HL-60/S4 (cell line): ENCODE measurements around the gene PFN3.

ENCODE experiments used
- in situ Hi-C: fragments of 300-500 bp; cut with MboI; formaldehyde crosslinking; loops from 2 replicates; pipeline ENCODE4 v1.14.3; 2022; ENCODE audit warnings: low sequenced_read_pairs

The PFN3 gene

DNA sequence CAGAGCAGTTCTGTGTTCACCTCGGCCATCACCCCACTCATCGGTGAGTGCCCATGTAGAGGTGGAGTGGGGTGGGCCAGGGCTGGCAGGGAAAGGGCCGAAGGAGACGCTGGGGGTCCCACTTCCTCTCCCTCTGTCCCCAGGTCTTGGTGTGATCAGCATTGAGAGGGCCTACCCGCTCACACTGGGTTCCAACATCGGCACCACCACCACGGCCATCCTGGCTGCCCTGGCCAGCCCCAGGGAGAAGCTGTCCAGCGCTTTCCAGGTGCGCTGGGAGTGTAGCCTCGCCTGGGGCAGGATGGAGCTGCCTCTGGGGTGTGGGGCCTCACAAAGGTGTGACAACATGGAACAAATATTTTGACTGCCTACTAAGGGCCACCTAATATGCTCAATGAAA lies 3.7 kb downstream of the PFN3 start:
- in situ Hi-C loops = loop anchor here (25.0 kb wide), 1 partner anchor 665 kb away; no protein-coding TSS in a partner anchor

DNA sequence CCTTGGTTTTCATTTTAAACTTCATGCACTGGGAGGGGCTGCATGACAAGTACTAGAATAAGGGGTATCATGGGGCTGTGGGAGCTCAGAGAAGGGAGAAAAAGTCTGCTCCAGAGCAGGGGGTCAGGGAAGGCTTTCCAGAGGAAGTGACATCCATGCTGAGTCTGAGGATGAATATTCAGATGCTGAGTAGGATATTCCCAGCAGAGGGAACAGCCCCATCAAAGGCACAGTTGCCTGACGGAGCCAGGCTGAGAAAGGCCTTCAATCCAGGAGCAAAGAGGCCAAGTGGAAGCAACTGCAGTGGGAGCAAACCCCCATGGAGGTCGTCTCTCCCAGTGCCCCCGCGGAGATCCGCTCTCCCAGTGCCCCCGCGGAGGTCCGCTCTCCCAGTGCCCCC lies 4.4 kb downstream of the PFN3 start:
- in situ Hi-C loops = loop anchor here (25.0 kb wide), 1 partner anchor 666 kb away; no protein-coding TSS in a partner anchor

DNA sequence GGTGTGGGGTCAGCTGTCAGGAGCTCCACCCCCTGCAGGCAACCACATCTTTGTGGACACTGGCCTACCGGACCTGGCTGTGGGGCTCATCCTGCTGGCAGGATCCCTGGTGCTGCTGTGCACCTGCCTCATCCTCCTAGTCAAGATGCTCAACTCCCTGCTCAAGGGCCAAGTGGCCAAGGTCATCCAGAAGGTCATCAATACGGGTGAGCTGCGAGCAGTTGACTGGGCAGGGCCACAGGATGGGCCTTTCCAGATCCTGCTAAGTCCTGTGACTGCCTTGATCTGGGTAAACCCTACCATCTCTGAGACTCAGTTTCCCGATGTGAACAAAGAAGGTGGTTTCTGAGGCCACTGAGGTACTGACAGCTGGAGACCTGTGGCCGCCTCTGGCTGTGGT lies 6.5 kb downstream of the PFN3 start:
- in situ Hi-C loops = loop anchor here (5.0 to 25.0 kb wide), 2 partner anchors 58 to 668 kb away; no protein-coding TSS in a partner anchor

DNA sequence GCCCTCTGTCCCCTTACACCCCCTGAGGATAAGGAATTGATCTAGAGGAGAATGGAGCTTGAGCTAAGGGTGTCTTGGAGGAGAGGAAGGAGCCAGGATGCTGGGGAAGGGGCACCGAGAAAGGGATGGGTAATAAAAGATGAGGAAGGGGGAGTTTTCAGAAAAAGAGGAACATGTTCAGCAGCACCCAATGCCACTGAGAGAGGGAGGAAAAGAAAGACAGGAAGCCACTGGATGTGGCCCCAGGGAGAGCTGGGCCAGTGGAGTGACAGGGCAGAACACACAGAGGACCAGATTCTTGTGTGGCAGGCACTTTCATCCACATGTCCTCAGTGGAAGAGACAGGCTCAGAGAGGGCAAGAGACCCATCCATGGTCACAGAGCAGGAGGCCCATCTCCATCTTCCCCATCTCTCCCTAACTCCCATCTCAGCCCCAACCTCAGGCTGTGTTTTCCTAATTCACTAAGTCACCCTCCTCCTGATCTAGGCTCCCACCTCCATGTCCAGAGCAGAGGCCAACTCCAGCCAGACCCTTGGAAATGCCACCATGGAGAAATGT lies 7.2 kb downstream of the PFN3 start:
- in situ Hi-C loops = loop anchor here (5.0 to 25.0 kb wide), 2 partner anchors 59 to 669 kb away; no protein-coding TSS in a partner anchor

DNA sequence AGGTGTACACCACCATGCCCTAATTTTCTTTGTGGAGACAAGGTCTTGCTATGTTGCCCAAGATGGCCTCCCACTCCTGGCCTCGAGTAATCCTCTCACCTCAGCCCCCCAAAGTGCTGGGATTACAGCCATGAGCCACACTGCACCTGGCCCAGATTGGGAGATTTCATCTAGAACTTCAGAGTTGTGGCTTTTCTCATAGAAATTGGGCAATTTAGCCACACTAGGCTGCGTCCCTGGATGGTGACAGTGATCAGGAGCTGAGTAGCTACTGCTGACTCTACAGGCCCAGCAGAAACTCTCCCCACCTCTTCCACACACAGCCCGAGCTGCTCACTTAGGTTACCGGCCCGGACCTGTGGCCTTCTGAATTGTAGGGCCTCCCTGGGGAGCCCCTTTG lies 7.7 kb downstream of the PFN3 start:
- in situ Hi-C loops = loop anchor here (5.0 to 25.0 kb wide), 2 partner anchors 60 to 670 kb away; no protein-coding TSS in a partner anchor

DNA sequence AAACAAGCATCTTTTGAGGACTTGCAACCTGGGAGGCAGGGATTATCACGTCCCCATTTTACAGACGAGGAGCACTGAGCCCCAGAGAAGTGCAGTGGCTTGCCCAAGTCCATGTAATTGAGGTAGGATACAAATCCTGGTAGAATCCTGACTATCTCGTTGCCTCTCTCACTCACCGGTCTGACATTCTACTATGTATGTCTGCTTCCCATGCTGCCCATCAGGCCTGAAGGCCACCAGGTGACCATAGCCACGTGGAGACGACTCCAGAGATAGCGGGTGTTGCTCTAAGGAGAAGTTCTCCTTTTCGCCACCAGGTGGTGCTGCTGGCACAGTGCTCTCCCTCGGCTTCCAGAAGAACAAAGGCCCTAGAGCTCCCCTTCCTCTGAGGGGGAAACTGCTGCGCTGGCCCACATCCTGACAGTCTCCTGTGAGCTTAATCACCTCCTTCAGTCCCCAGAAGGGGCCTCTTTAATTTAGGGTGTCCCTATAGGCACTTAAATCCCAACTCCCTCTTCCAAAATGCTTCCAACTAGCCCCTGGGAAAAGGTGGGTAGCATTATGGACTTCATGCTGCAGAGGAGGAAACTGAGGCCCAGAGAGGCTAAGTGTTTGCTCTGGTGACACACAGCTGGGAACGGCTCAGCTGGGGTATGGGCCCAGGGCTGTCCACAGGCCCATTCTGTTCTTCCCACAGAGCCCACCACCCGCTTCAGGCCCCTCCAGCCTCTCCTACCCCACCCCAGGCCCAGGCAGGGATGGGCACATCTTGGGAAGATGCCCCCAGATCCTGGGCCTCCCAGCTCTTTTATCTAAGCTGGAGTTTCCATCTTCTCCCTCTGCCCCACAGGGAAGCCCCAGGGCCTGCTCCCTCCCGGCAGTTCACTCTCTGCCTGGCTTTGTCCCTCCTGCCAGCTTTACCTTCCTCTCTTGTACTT lies 9.8 kb downstream of the PFN3 start:
- in situ Hi-C loops = loop anchor here (5.0 to 25.0 kb wide), 2 partner anchors 62 to 672 kb away; no protein-coding TSS in a partner anchor

DNA sequence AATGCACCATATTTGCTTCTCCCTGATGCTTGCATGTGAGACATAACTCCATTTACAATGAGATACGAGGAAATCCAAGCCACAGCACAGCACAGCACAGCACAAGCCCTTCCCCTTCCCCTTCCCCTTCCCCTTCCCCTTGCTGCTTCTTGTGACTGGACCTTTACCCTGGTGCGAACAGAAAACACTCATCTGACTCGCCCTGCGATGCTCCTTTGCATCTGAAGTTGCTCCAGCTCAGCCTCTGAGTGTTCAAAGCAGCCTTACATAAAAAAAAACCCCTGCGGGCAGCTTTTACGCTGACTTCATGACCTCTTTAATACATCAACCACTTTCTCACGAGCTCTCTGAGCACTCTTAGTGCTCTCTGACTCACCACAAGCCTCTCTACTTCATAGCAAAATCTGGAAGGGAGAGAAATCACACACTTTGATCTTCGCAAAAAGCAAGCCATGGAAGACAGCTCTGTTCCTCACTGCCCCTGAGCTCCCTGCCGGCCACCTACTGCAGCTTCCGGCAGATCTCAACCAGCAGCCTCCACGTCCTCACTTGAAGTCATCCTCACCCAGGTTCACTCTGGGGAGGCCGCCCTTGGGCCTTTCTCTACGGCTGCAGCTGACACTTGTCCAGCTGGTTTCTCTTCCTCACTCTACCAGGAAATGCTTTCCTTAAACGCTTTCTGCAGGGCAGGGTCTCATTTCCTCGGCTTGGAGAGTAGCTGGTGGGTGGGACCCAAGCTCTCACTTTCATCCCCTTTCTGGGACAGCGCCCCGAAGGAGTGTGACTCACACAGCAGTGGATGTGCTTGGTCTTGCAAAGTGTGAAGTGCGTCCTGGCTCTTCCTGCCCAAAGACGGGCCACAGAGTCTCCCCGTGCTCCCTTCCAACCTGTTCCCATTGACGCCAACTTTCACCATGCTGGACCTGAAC lies 11.0 kb downstream of the PFN3 start:
- in situ Hi-C loops = loop anchor here (5.0 to 25.0 kb wide), 2 partner anchors 63 to 673 kb away; no protein-coding TSS in a partner anchor

DNA sequence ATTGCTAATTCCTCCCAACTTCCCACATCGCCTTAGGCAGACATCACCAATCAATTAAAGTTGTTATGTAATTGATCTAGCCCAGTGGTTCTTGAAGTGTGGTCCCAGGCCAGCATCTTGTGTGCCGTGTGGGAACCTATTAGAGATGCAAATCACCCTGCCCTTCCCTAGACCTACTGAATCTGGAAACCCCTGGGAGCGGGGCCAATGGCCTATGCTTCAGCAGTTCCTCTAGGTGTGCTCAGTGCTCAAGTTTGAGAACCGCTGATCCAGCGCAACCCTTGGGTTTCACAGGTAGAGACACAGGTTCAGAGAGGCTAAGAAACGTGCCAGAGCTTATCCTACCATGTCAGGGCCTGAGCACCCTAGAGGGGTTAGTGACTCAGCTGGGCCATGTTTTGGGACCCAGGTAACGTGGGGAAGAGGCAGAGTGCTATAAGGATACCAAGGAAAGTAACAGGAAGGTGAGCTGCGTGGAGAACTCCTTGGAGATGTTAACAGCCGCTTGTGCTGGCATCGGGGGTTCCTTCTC lies 11.9 kb downstream of the PFN3 start:
- in situ Hi-C loops = loop anchor here (25.0 kb wide), 1 partner anchor 674 kb away; no protein-coding TSS in a partner anchor

DNA sequence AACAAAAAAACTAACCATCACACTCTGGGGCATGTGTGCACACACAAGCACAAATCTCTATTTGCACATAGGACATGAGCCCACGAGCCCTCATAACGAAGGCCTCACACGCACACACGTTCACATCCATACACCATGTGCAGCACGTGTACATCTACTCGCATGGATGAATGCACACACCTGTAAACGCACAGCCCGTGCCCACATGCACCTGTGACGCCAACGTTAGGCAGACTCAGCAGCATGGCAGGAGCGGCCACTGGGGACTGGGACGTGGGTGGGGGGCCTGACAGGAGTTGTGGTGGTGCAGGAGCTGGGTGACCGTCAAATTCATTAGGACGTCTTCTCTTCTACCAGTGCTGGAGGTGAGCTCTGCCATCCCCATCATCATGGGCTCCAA lies 13.1 kb downstream of the PFN3 start:
- in situ Hi-C loops = loop anchor here (25.0 kb wide), 1 partner anchor 675 kb away; no protein-coding TSS in a partner anchor

DNA sequence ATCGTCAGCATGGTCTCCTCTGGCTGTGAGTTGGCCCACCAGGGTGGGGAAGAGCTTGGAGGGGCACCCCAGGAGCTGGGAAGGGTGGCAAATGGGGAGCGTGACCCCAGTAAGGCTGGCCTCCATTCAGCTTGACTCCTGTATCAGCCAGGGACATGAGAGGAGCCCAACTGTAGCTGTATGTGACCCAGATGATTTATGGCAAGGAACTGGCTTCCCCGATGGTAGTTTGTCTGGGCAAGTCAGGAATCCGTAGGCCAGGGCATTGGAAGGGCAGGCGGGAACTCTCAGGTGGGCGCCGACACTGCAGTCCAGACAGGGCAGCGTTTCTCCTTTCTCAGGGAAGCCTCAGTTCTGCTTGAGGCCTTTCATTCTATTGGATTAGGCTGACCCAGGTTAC lies 13.9 kb downstream of the PFN3 start:
- in situ Hi-C loops = loop anchor here (25.0 kb wide), 1 partner anchor 676 kb away; no protein-coding TSS in a partner anchor

DNA sequence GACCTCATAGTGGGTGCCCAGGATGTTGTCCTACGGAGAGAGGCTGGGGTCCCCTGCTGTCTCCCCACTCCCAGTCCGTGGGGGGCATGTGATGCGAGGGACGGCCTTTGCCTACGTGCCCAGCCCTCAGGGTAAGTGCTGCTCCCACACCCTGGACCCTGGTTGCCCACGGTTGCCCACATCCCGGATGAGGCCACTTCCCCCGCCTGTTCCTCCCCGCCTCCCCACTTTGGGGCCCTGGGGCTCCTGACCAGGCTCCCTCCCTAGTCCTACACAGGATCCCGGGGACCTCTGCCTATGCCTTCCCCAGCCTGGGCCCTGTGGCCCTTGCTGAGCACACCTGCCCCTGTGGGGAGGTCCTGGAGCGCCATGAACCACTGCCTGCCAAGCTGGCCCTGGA lies 14.7 kb downstream of the PFN3 start:
- in situ Hi-C loops = loop anchor here (25.0 kb wide), 1 partner anchor 677 kb away; no protein-coding TSS in a partner anchor

DNA sequence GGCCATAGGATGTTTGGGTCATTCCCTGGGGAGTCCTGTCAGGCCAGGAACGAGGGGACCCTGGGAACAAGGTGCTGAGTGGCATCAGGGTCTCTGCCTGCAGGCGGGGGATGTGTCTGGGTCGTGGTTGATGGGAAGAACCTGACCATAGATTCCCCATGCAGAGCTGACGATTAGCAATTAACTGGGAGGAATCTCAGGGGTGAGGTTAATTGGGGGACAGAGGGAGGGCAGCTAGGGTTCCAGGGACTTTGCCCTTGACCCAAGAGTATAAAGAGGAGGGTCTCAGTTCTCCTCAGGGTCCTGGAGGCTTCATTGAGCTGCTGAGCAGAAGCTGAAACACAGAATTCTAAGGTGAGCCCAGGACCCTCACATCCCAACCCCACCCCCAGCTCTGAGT lies 16.3 kb downstream of the PFN3 start, which contains the start of gene SLC34A1:
Gene SLC34A1, plus strand, starts transcription at position 301 of the 400 bp plus-strand sequence. CDS start 1,308 bp downstream, outside the sequence.
- in situ Hi-C loops = loop anchor here (25.0 kb wide), 1 partner anchor 678 kb away; no protein-coding TSS in a partner anchor

DNA sequence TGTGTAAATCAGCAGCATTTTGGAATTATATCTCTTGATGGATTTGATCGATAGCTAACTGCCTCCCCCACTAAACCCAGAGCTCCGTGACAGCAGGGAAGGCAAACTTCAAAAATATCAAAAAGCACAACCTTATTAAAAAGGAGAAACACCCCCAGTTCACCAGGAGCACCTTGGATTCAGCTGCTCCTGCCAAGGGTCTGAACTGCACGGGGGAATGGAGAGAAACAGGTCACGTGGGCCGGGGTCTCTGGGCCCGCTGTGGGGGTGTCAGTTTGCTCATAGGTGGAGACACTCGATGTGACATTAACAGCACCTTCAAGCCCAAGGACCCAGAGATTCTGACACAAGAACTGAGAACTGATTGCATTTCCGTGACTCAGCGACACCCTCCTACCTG lies 17.3 kb downstream of the PFN3 start:
- in situ Hi-C loops = loop anchor here (25.0 kb wide), 1 partner anchor 679 kb away; no protein-coding TSS in a partner anchor

DNA sequence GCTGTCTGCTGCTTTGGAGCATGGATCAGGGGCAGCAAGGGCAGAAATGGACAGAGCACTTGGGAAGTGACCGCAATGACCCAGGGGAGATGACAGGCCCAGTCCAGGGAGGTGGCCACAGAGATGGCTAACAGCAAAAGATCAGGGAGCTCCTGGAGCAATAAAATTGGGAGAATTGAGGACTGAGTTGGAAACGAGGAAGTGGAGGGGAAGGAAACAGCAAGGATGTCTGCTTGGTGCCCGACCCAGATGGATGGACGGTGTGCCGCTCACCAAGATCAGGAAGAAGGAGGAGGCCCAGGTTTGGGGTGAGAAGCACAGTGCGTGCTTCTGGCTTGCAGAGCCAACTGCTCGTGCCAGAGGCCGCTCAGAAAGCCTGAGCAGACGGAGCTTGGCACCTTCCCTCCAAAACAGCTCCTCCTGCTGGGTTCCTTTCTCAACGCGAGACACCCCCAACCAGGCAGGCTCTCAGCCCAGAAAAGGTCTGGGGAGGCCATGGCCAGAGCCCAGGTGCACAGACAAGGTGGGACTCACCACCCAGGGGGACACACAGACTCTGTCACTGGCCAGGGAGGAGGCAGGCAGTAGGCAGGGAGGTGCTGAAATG lies 17.9 kb downstream of the PFN3 start:
- in situ Hi-C loops = loop anchor here (25.0 kb wide), 1 partner anchor 680 kb away; no protein-coding TSS in a partner anchor

DNA sequence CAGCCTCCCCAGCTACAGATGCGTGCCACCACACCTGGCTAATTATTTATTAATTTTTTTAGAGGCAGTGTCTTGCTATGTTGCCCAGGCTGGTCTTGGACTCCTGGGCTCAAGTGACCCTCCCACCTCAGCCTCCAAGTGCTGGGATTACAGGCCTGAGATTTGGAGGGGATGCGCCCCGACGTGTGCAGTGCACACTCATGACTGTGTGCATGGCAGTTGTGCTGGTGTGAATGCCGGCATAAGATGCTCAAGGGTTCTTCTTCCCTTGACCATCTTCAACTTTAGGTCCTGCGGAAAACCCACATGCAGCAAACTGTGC lies 19.7 kb downstream of the PFN3 start:
- in situ Hi-C loops = loop anchor here (25.0 kb wide), 1 partner anchor 682 kb away; no protein-coding TSS in a partner anchor

DNA sequence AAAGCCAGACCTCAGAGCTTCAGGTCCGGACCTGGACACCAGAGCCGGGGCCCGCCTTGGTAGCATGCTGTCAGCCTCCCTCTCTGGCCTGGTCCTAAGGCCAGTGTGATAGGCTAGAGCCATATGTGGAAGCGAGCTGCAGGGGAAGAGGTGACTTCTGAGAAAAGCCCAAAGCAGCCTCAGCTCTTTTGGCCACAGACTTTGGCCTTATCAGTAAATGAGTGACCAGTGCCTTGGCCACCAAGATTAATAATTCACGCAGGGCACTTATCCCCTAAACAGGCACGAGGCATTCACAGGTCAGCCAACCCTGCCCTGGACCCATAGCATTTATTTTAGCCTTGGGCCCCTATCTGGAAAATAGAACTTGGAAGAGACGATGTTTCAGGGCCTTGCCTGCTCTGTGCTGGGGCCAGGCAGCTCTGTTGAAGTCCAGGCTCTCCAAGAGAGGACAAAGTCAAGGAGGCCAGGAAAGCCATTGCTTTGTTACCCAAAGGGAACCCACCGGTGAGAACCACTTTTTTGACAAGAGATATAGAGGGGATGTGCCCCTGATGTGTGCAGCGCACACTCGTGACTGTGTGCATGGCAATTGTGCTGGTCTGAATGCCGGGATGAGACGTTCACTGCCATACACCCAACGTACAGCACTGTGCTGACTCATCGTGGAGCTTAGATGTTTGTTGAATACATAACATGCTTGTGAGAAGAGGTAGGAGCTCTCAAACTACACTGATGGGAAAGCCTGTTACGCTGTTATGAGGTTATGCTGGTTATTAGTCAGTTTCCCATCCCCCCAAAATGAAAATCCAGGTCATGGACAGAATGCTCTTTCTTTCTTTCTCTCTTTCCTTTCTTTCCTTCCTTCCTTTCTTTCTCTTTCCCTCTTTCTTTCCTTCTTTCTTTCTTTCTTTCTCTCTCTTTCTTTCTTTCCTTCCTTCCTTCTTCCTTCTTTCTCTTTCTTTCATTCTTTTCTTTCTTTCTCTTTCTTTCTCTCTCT lies 21.3 kb downstream of the PFN3 start:
- in situ Hi-C loops = loop anchor here (25.0 kb wide), 1 partner anchor 683 kb away; no protein-coding TSS in a partner anchor

DNA sequence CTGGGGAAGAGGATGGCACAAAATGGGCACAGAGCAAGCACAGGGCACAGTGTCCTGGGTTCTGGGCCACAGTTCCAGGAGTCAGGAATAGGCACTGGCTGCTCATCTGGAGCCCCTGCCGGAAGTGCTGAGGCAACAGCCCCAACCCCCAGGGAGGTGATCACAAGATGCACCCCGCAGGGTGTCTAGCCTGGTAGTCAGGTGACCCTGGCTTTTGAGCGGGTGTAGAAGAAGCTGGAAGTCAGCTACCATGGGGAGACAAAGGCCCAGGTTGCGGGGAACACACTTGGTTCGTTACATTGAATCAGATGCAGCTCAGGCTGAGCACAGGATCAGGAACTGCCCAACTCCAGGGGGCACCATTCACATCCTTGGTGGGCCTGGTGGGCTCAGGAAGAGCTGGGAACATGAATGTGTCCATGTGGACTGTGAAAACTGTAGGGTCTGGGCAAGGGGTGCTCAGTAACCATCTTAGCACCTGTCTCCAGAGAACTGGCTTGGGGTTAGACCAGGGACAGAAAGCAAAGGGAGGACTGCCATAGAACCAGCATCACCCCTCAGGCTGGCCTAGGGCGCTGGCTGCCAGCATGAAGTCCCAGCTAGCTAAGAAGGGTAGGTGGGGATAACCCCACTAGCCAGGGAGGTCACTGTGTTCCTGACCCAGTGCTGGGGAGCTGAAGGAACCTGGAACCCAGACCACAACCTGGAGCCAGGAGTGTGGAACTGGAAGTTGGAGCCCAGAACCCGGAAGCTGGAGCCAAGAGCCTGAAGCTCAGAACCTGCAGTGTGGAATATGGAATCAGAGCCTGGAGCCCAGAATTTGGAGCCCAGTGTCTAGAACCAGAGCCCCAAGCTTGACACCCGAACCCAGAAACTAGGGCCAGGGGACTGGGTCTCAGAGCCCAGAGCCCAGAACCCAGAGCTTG lies 22.3 kb downstream of the PFN3 start:
- in situ Hi-C loops = loop anchor here (25.0 kb wide), 1 partner anchor 684 kb away; no protein-coding TSS in a partner anchor
